NCI-H2107 (cell line): ENCODE data around the gene SPOP.
"Not testable (repeated sequence)": the region's sequence is repeated elsewhere in the genome, so short reads cannot be mapped to it uniquely, and the experiment has no call there.

Experiments
- DNase-seq: peaks from one replicate; lab custom pipeline; 2025; lab: John Stamatoyannopoulos, UW

Gene SPOP

GRCh38 chr17:49677933-49678847, at the start of gene SPOP:
Gene SPOP, minus strand, starts transcription at chr17:49678097. Its CDS starts 55,287 bp downstream, at chr17:49622810.
- peak; percentile 94 for DNase-seq

GRCh38 chr17:49727380-49727779, 49.5 kb upstream of the SPOP start:
- DNase-seq = no peak

GRCh38 chr17:49725452-49726130, 47.7 kb upstream of the SPOP start:
- DNase-seq = no peak

- DNase-seq = not testable (repeated sequence)
These were observed 46.7 kb upstream of the SPOP start for GRCh38 chr17:49724552-49724951.

GRCh38 chr17:49723423-49723822, 45.5 kb upstream of the SPOP start:
- DNase-seq = no peak

- DNase-seq = no peak
These were observed 44.2 kb upstream of the SPOP start for GRCh38 chr17:49722066-49722465.

- no peak for DNase-seq
These were observed 39.5 kb upstream of the SPOP start for GRCh38 chr17:49717371-49717861.

- no peak for DNase-seq
These were observed 38.9 kb upstream of the SPOP start for GRCh38 chr17:49716668-49717364.

GRCh38 chr17:49715717-49716279, 37.9 kb upstream of the SPOP start:
- DNase-seq = peak; percentile 59

GRCh38 chr17:49715216-49715615, 37.3 kb upstream of the SPOP start:
- no peak for DNase-seq

GRCh38 chr17:49708515-49709183, 30.8 kb upstream of the SPOP start:
- DNase-seq = no peak

GRCh38 chr17:49707608-49708514, 30.0 kb upstream of the SPOP start, which contains the start of gene SLC35B1:
Gene SLC35B1, minus strand, starts transcription at chr17:49707964. Its CDS starts 131 bp downstream, at chr17:49707833.
- DNase-seq = peak; percentile 95

GRCh38 chr17:49707246-49707607, 29.3 kb upstream of the SPOP start:
- DNase-seq = no peak

- DNase-seq = no peak
These were observed 27.4 kb upstream of the SPOP start for GRCh38 chr17:49705254-49705653.

GRCh38 chr17:49703557-49704277, 25.8 kb upstream of the SPOP start:
- no peak for DNase-seq

GRCh38 chr17:49700960-49701359, 23.1 kb upstream of the SPOP start:
- no peak for DNase-seq

GRCh38 chr17:49699966-49700575, 22.2 kb upstream of the SPOP start:
- DNase-seq = no peak

GRCh38 chr17:49698005-49698404, 20.1 kb upstream of the SPOP start:
- no peak for DNase-seq

- DNase-seq = no peak
These were observed 18.4 kb upstream of the SPOP start for GRCh38 chr17:49696233-49696761.
